DMS153 (cell line): ENCODE data around the gene ARID5B.

Source experiments
- DNase-seq: peaks from one replicate; lab custom pipeline; 2025; lab: John Stamatoyannopoulos, UW

ARID5B gene

DNA sequence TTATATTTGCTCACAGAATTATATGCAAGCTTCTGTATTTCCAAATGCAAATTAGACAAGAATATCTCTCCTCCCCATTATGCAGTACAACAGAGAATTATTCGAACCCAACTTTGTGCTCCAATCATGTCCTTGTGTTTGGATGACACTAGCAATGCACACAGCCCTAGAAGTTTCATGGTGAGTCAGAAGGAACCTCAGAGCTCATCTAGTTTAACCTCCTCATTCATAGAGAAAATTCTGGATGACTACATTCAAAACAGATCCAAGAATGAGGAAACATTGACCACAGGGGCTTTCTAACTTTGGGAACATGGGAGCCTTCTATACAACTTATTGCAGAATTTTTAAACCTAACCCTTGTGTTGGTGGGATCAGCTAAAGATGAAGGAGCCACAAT lies 12.8 kb upstream of the ARID5B start:
- DNase-seq, result no peak

DNA sequence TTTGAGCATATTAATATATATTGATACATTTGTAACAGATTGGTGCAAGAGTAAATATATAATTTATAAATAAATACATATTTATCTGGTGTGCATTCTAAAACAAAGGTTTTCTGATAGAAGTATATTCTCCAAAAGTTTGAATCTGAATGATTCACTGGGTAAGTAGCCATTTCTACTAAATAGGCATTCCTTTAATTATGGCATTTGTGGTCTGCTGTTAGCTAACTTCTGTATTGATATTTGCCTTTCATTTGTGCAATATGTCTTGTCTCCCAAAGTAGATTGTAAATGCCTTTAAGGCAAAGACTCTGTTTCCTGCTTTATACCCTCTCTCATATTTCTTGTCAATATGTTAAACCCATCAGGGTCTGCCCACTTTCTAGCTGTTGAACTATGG lies 11.1 kb upstream of the ARID5B start:
- DNase-seq, result no peak

DNA sequence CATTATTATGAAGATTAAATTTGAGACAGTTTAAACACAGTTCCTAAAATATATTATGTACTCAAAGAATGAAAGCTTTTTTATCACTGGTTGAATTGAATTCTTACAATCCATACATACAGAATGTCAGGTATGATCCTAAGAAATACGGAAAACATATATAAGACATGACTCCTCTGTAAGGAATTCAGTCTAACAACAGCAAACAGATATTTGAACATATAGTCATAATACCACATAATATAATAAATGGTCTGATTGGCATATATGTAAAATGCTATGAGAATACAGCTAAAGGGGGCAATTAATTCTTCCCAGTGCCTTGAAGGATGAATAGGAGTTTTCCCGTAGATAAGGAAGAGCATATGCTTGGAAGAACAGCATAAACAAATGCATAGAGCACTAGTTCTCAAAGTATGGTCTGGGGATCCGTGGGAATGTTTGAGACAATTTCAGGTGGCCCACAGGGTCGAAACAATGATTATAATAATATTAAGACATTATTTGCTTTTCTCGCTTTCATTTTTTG lies 10.6 kb upstream of the ARID5B start:
- DNase-seq, result no peak

DNA sequence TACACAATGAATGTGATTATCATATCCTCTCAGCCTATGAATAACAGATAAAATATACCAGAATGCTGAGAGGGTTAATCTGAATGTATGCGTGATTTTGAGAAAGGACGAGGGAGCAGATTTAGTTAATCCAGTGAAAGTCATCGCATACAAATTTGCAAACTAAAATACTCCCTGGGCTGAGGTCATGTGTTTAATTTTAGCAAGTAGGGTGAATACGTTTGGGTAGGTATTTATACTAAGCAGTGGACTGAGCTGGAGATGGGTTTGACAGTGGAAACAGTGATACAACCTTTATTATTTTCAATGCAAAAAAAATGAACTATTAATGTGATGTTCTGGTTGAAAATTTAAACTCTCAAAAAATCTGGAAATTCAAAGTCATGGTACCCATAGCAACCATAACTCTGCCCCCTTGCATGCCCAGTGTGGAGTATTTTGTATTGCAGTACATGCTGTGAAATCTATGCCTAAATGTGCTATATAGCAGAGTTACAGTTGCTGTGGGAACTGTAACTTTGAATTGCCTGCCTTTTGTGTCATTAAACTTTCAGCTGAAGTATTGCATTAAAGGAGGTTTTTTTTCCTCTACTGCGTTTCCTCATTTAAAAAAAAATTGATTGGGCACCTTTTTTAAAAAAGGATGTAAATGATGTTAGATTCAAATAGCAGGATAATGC lies 9.5 kb upstream of the ARID5B start:
- no peak for DNase-seq

DNA sequence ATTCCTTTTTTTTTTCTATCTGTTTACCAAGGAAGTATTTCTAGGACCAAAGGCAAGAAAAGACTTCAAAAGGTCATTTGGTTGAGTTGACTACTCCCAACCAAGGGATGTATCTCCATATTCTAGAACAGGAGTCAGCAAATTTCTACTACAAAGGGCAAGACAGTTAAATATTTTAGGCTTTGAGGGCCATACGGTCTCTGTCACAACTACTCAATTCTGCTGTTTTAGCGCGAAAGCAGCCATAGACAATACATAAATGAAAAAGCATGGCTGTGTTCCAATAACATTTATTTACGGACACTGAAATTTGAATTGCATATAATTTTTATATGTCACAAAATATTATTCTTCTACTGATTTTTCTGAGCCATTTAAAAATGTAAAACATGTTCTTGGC lies 8.5 kb upstream of the ARID5B start:
- DNase-seq, result no peak

DNA sequence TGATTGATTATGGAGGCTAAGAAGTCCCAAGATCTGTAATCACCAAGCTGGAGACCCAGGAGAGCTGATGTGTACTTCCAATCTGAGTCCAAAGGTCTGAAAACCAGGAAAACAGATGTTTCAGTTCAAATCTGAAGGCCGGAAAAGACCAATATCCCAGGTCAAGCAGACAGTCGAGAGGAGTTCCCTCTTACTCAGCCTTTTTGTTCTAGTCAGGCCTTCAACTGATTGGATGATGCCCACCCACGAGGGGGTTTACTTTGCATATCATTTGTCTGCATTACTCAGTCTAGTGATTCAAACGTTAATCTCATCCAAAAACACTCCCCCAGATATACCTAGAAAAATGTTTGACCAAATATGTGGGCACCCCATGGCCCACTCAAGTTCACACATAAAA lies 7.4 kb upstream of the ARID5B start:
- no peak for DNase-seq

DNA sequence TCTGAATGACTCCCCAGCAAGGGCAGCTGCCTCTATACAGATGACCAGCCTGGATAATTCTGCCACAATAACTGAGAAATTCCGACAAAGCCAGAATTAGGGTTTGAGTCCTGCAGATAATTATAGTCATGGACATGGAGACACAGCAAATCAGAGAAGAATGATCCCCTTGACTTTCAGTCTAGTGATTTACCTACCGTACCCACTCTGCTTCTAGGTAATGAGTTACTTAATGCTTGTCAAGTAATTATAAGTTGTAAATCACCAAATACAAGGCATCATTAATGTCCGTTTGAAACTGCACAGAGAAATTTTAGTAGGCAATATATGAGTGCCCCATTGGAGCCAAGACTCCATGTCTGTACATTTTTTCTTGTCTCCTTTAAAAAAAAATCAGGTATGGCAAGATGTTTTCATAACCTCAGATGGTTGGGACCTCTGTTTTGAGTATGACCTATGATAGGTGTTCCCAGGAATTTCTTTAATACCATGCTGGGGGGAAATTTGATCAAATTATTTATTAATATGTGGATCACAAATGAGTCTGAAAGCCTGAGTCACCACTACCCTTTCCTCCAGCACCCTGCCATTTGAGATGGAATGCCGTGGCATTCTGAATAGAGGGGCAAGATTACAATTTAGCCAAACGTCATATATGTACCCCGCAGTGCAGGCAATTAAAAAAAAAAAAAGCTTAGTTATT lies 5.5 kb upstream of the ARID5B start:
- no peak for DNase-seq

DNA sequence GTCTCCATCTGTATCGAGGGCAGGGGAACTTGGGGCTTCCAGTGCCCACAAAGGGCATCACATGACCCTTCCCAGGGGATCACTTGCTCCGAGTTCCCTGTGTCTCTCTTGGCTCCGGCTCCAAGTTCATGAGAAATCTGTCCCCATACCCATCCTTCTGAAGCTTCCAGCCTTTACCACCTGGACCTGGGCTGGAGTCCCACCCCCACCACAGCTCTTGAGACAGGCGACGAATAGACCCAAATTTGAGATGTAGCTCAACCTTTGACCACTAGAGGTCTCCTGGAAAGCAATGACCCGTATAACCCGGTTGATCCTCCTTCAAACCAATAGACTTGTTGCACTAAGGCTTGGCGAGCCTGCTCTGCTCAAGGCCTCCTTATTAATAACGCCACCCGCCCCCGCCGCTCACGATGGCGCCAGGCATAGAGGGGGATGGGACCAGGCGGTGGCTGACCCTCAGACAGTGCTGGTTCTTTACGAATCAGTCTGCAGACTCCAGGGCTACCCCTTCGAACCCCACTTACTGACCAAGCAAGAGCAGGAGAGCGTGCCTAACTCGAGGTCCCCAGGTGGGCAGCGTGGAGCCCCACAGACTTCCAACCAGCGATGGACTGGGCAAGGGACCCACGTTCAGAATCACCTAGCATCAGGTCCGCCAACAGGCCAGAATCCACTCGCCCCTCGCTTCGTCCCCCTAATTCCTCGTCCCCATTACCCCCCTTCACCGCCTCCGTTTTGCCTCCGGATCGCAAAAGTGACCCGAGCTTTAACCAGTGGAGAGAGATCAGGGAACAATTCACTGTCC lies 4.4 kb upstream of the ARID5B start:
- no peak for DNase-seq

DNA sequence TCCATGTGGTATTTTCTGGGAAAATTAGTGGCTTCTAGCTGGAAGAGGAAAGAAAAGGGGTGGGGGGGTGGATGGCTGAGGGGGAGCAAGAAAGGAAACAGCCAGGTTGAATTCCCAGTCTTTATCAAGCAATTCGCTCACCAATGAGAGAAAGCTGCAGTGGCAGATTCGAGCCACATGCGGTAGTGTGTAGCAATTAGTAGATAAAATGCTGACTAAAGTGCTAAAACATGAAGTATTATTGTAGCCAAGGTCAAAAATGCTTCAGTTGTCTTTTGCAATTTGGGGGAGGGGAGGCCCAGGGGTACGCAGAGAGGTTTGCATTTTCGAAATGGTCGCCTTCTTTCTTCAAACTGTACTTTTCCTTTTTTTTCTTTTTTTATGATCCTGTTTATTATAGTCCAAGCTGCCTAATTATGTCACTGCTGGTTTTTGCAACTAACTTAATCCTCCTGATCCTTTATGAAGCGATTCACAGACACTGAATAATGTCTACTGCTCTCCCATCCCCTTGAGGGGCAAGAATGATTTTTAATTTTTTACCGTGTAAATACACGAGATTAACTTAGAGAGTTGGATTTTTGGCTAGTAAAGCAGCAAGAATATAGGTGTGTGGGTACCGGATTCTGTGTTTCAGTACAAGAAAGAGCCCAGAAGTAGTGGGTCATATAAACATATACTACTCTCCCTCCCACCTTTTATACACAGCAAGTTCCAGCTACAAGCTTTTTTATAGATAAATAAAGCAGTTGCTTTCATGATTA lies 3.6 kb upstream of the ARID5B start:
- peak; percentile 5 for DNase-seq

DNA sequence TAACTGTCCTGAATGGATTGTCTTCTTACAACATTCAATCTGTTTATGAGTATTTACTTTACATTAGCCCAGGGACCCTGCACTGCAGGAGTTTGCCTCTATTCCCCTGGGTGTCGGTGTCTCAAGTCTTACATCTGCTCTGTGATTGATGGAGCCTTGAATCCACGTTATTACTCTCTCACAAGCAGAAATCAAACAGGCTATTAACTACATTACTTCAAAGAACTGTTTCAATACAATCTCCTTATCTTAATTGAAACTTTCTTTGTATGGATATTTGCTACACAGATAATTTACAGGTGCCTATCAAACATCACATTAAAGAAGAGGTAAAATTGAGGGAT lies 3.1 kb upstream of the ARID5B start:
- peak; percentile 73 for DNase-seq

DNA sequence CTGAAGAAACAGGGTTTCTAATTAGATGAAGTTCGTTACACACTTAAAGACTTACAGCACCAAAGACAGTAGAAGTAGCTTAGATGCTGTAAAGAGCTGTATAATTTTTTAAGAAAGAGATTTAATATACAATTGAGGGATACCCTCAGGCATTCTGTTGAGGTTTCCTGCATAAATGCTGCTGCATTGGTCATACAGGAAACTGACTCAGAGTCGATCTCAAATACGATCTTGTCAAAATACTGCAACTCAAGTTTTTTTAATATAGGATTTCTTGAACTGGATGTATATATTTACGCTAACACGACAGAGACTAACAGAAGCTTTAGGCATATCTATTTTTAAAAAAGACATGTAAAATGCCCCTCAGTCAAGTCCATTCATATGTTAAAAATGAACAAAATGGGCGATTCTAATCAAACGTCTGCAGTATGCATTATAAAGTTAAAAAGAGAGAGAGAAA lies 2.4 kb upstream of the ARID5B start:
- DNase-seq, result peak; percentile 7

DNA sequence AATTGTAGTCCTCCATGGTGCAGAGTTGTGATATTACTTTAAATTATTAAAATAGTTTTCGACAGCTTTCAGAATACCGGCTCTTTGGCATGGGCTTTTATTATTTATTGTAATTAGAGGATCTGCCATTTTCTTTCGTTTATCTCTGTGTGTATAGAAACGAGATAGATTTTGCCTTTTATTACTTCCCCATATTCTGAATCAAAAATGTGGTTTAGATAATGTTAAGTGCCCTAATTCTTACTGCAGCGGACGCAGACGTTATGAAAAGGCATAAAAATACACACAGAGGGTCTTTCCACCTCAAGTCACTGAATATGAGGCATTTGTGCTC lies 1.9 kb upstream of the ARID5B start:
- no peak for DNase-seq

DNA sequence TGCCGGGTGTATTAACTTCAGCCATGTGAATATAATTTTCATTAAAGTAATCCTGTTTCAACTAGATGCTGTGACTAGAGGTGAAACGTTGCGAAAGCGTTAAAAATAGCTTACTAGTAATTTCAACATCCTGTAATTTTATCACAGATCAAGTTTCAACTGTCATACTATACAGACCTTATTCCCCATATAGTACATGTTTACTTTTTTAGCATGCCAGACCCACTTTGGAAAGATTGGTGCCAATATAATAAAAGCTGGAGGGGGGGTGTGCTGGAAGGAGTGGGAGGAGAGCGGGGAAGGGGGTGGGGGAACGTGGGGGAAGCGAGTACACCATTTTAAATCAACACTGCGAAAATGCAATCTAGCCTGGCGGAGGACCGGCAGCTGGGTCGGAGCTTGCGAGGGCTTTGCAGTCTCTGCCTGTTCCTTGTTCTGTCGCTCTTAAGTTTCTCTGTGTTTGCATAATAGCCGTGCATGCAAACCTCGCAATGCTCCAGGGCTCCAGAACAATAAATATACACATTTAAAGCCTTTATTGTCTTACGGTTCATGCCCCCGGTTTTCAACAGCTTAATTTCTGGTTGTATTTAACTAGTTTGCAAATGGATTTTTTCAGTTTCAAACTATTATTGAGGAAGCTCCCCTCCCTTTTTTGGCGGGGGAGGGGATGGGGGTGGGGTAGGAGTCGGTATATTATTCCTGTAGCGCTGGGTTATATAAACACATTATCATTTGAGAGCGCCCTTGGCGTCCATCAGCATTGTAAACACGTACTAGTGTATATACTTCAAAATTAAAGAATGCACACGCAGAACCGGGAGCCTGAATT lies 1.3 kb upstream of the ARID5B start:
- peak; percentile 78 for DNase-seq

DNA sequence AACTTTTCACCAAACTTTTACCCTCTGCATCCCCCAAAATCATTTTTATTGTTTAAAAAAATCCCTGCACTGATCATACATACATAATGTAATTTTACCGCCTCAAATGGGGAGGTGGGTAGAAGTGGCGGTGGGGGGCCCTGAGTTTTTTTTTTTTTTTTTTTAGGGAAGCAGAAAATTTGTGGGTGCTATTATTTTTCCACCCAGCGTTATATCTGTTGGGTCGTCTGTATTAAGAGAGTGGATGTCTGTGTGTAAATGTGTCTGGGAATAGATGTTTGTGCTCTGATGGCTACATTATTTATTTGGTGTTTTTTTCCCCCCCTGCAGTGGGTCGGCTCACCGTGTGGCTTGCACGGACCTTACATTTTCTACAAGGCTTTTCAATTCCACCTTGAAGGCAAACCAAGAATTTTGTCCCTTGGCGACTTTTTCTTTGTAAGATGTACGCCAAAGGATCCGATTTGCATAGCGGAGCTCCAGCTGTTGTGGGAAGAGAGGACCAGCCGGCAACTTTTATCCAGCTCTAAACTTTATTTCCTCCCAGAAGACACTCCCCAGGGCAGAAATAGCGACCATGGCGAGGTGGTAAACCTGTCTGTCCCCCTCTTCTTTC lies 438 bp downstream of the ARID5B start:
- no peak for DNase-seq

DNA sequence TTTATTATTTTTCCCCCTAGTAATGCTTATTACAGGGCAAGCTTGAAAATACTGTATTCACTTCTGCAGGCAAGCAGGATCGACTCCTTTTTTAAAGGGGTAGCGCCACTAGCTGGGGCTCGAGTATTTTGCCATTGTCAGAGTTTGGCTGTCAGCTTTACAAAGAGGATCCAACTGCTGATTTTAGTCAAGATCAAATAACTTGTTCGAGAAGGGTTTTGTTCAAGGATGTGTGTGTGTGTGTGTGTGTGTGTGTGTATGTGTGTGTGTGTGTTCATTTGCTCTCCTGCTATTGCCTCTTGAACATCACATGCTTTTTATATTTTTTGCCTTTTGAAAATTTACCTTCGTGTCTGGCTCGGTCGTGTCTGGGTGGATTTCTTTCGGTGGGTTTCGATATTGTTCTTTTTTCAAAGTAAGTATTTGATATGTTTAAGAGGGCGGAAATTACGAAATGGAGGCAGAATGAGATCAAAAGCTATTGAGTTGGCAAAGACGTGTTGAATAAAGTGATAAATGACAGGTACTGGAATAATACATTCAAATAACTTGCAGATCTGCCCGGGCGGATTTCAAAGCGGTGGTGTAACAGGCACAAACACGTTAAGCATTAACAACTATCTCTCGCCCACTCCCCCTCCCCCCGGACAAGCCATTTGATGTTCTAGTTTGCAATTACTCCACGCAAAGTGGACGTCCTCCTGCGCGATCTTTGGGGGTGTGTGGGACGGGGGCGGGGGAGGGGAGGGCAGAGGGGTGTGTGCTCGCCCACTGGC lies 1.1 kb downstream of the ARID5B start:
- peak; percentile 25 for DNase-seq

DNA sequence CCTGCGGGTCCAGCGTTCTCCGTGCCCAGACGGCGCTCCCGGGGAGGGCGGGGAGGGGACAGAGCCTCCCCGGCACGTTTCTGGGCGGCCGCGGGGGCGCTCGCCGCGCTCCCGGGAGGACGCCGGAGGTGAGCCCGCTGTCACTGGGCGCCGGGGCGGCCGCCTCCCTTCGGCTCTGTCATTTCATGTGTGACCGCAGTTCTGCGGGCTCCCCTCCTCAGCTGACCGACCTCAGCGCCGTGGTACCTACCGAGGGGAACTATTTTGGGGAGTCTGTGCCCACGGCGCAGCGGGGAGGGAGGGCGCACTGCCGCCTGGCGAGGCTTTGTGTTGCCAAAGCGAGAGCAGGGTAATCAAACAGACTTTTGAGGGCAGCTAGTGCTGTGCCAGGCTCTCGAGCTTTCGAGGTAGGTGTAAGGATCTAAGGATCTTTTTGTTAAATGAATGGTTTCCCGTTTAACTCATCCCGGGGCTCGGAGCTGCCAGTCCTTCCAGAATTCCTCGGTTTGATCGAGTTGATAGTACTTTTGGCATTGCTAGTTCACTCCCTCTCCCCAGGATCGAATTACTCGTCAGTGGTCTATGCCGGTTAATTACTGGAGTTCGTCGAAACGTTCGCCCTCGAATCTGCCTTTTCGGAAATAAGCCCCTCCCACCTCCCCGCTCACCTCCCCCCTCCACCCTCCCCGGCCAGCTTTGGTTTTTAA lies 1.9 kb downstream of the ARID5B start:
- DNase-seq, result peak; percentile 59

DNA sequence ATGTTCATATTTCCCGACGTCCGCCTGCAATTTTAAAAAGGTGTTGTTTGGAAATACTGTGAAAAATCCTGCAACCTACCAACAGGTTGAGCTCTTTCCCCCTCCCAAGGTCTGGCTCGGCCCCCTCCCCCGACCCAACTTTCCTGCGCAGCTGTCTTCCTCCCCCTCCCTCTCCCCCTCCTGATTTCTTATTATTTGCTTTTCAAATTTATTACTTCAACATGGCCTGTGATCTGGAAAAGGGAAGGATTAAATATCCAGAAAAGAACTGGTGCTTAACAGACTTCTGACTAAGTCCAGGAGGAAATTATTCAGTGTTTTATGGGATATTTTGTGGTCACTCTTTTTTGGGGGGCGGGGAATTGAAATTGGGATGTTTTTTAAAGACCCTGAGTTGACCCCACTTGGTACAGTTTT lies 2.4 kb downstream of the ARID5B start:
- DNase-seq, result no peak

DNA sequence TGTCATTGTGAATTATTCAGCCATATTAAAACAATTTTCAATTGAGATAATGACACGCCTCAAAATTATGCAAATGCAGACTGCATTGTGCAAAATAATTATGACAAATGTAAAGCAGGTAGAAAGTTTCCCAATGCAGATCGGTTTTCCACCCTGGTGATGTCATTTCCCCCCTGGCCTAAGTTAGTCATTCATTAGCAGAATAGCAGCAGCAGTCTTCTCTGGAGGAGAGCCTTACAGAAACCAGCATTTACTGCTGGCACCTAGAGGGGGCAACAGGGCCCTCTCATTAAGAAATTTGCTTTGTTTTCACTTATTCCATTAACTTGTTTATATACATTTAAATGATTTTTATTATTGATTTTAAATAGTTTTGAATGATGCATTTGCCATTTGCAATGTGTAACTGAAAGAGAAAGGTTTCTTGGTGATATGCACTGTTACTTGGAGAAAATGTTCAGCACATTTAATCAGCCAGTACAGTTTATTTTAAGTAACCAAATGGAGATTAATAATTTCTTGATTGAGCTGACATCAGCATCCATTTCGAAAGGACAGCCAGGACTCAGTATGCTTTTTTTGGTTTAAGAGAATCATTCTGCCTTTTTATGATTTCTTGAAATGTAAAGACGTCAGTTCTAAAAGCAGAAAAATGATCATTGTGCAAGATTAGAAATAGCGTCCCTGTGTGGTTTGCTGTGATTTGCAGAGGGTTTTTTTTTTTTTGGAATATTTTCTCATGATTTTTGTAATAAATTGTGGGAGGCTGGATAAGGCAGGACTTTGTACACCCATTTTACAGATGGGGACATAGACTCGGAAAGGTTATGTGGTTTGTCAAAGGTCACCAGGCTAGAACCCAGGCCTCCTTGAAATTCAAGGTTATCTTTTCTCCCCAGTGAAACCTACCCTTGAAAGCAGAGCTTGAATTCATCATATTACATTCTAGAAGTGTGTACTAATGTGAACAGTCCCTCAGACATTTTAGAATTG lies 3.5 kb downstream of the ARID5B start:
- DNase-seq, result peak; percentile 4
